Left ventricle myocardium inferior (tissue), 1 donor: ENCODE measurements around the gene CEMIP2. TPM values are rescaled to one million over a fixed set of nuclear protein-coding genes. Genes with fewer than 3 reads are reported as not detected.
"Not testable (repeated sequence)": the region's sequence is repeated elsewhere in the genome, so short reads cannot be mapped to it uniquely, and the experiment has no call there.

Experiments used
- DNase-seq: peaks from one replicate; pipeline ENCODE4 v3.0.0-alpha.2; 2020
- H3K27ac ChIP-seq: fragments of 200-600 bp; replicated peaks from 2 replicates; pipeline ENCODE4 v1.8.0; 2021
- H3K27me3 ChIP-seq: fragments of 200-600 bp; 2 replicates; pipeline ENCODE4 v1.8.0; 2021; ENCODE audit warnings: low read depth
- H3K36me3 ChIP-seq: fragments of 200-600 bp; 2 replicates; pipeline ENCODE4 v1.8.0; 2021
- H3K4me1 ChIP-seq: fragments of 200-600 bp; 2 replicates; pipeline ENCODE4 v1.8.0; 2021
- H3K4me3 ChIP-seq: fragments of 200-600 bp; 2 replicates; pipeline ENCODE4 v1.8.0; 2021; ENCODE audit warnings: mild to moderate bottlenecking, moderate library complexity
- H3K9me3 ChIP-seq: fragments of 200-600 bp; replicated peaks from 2 replicates; pipeline ENCODE4 v1.8.0; 2021
- intact Hi-C: fragments of 100-400 bp; cut with micrococcal nuclease; formaldehyde crosslinking; loops from one replicate; pipeline ENCODE4 v1.11.0; 2022
- total RNA-seq: library from RNA; stranded (reverse); fragmentation: NEBNext Ultra II Directional; extraction: Animal tissue kit (Norgen Biotek cat#: 25700); gene quantifications from one replicate; pipeline ENCODE4 v1.2.1, GENCODE V29; 2021
- TF ChIP-seq, protein P1 (sequence below): fragments of 200-600 bp; IDR thresholded peaks from 2 replicates; pipeline ENCODE4 v1.8.0; 2021; ENCODE audit warnings: antibody characterized with exemption, mild to moderate bottlenecking, borderline replicate concordance
- donor health status: DM: no; HTN: yes; CAD: no; lungs with severe emphysema.

Gene CEMIP2
- total RNA-seq, 1 donor from 2014 or later: 11.7 TPM

DNA sequence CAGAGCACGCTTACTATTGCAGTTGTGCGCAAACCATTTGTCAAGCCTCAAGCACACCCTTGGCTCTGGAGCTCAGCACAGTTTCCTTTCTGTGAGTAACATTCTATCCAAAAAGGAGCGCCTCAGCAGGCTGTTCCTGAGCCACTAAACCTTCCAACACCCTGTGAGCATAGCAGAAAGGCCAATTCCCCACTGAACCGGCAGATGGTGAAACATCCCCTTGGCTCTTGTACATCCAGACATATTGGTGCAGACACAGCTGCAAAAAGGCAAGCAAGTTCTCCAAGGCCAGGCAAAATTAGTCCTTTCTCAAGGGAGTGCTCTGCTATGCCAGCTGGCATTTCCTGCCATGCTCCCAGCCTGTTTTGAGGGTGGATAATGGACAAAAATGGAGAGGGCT, 44.1 kb upstream of the CEMIP2 start:
- H3K36me3 ChIP-seq: no peaks in the 10 kb centered on the region
- no peak overlapping the region for H3K4me3 ChIP-seq
- H3K9me3 ChIP-seq: no peaks in the 10 kb centered on the region
- intact Hi-C loops: no loop called here
- peak; percentile 51 for DNase-seq
- H3K27me3 ChIP-seq: no peaks in the 10 kb centered on the region
- peak overlapping the region; percentile 60 for H3K27ac ChIP-seq
- TF ChIP-seq, protein P1, sequence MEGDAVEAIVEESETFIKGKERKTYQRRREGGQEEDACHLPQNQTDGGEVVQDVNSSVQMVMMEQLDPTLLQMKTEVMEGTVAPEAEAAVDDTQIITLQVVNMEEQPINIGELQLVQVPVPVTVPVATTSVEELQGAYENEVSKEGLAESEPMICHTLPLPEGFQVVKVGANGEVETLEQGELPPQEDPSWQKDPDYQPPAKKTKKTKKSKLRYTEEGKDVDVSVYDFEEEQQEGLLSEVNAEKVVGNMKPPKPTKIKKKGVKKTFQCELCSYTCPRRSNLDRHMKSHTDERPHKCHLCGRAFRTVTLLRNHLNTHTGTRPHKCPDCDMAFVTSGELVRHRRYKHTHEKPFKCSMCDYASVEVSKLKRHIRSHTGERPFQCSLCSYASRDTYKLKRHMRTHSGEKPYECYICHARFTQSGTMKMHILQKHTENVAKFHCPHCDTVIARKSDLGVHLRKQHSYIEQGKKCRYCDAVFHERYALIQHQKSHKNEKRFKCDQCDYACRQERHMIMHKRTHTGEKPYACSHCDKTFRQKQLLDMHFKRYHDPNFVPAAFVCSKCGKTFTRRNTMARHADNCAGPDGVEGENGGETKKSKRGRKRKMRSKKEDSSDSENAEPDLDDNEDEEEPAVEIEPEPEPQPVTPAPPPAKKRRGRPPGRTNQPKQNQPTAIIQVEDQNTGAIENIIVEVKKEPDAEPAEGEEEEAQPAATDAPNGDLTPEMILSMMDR: no peak
- H3K4me1 ChIP-seq: peaks cover 26% of the 10 kb centered on the region

DNA sequence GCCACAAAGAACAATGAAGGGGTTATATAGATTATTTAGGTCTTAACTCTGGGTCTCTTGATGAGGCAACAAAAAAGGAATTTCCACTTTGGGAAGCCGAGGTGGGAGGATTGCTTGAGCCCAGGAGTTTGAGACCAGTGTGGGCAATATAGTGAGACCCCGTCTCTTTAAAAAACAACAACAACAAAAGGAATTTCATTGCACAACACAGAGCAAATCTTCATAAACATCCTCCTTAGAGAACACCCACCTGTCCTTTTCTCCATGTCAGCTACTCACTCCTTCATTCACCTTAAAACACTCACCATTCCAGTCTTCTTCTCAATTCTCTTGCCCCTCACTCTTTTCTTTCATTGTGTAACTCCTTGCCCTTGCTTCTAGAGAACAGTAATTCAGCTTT, 39.8 kb upstream of the CEMIP2 start:
- Histone ChIP-seq H3K4me1 (peaks cover 21% of the 10 kb centered on the region), H3K27ac (no peak overlapping the region), H3K4me3 (no peak overlapping the region), H3K36me3 (no peaks in the 10 kb centered on the region), H3K27me3 (no peaks in the 10 kb centered on the region), H3K9me3 (no peaks in the 10 kb centered on the region)
- intact Hi-C loops: no loop called here
- no peak for DNase-seq
- TF ChIP-seq, protein P1: no peak

DNA sequence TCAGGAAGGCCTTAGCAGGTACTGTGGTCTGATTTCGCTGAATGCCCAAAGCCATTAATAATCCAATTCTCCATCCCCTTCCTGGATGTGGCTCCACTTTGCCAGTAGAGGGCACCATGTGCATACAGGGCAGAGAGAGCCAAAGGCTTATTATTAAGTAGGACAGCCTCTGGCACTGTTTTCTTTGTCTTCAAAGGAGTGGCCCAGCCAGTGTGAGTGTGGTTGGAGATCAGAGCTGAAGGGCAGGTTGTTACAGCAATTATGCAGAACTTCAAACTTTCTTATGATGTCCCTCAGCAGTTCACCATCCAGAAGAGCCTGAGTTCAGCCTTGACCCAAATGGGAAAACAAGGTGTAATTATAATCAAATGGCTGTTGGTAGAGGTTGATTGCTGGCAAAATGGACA, 38.6 kb upstream of the CEMIP2 start:
- H3K27ac ChIP-seq: no peak overlapping the region

DNA sequence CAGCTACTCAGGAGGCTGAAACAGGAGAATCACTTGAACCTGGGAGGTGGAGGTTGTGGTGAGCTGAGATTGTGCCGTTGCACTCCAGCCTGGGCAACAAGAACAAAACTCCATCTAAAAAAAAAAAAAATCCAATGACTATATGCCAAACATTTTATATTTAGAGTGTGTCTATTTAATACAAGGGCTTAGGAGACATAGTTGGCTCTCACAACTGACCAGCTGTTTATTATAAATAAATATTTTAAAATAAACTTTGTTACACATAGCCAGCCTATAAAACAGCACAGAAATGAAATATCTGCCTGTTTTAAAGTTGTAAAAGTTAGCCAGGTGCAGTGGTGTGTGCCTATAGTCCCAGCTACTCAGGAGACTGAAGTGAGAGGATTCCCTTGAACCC, 36.8 kb upstream of the CEMIP2 start:
- H3K27me3 ChIP-seq, H3K36me3 ChIP-seq, H3K9me3 ChIP-seq, H3K4me3 ChIP-seq, H3K27ac ChIP-seq, intact Hi-C loops, DNase-seq, H3K4me1 ChIP-seq: not testable (repeated sequence)

More for the DNA sequence above, 38.6 kb upstream of the CEMIP2 start:
- Histone ChIP-seq H3K4me1 (peaks cover 11% of the 10 kb centered on the region), H3K36me3 (no peaks in the 10 kb centered on the region), H3K27me3 (no peaks in the 10 kb centered on the region), H3K4me3 (no peak overlapping the region), H3K9me3 (no peaks in the 10 kb centered on the region)
- DNase-seq: peak; percentile 36
- TF ChIP-seq, protein P1: peak; percentile 96
- intact Hi-C loops: loop anchor here (2.0 kb wide), 1 partner anchor 218 kb away; no protein-coding TSS in a partner anchor

DNA sequence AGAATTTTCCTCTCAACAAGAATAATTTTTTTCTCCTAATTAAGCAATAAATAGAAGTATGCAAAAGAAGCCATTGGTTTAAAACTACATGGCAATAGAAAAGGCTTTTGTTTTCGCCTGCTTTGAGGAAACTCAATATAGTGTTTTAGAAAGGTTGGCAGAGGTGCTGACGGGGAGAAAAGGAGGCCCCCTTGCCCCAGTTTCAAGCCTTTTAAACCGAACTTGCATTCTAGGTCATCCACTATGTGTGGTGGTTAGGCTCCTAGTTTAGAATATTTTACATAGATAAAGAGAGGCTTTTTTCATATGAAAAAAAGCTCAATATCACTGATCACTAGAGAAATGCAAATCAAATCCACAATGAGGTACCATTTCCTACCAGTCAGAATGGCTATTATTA, 33.5 kb upstream of the CEMIP2 start:
- intact Hi-C loops: no loop called here
- no peaks in the 10 kb centered on the region for H3K9me3 ChIP-seq
- no peak for DNase-seq
- H3K4me3 ChIP-seq: no peak overlapping the region
- no peaks in the 10 kb centered on the region for H3K4me1 ChIP-seq
- H3K27me3 ChIP-seq: no peaks in the 10 kb centered on the region
- H3K36me3 ChIP-seq: no peaks in the 10 kb centered on the region
- H3K27ac ChIP-seq: no peak overlapping the region
- TF ChIP-seq, protein P1: no peak

DNA sequence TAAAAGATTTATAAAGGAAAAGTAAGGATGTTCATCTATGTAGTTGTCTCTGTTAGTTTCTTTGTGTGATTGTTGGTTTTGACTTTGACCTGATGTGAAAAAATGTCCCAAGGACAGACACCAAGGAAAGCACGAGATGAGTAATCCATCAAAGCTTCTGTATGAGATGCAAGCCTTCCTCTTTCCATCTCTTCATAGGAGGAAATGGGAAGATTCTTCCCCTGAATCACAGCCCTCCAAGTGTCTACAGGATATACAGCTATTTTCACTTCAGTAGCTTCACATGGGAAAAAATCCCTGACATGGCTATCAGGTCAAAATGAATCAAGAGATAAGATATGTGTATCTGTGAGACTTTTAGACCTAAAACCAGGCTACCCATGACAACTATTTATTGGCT, 29.0 kb upstream of the CEMIP2 start:
- intact Hi-C loops: no loop called here
- no peaks in the 10 kb centered on the region for H3K9me3 ChIP-seq
- H3K4me1 ChIP-seq: no peaks in the 10 kb centered on the region
- H3K4me3 ChIP-seq: no peak overlapping the region
- TF ChIP-seq, protein P1: no peak
- no peaks in the 10 kb centered on the region for H3K27me3 ChIP-seq
- DNase-seq: no peak
- no peaks in the 10 kb centered on the region for H3K36me3 ChIP-seq
- no peak overlapping the region for H3K27ac ChIP-seq
